ENCODE results near the gene PLCL1.

DNA sequence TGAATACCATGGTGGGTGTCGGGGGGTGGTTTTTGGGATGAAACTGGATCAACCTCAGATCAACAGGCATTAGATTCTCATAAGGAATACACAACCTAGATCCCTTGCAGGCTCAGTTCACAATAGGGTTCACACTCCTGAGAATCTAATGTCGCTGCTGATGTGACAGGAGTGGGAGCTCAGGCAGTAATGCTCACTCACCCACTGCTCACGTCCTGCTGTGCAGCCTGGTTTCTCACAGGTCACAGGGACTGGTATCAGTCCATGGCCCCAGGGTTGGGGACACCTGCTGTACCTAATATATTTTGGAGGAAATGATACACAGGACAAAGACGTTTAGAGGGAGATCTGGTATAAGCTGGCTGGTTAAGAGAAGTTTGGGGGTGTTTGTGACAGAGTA is 338.8 kb downstream of the PLCL1 start:
- TF ChIP-seq CTCF (IDR thresholded peaks at IDR 0.05) (no peak), ELF4 (CRISPR knock-in tag; IDR thresholded peaks at IDR 0.05; ENCODE audit: low read depth) (no peak), CREB1 (CRISPR knock-in tag; IDR thresholded peaks at IDR 0.05) (no peak), ZNF219 (CRISPR knock-in tag; IDR thresholded peaks at IDR 0.05; ENCODE audit: borderline replicate concordance) (no peak), FOXP4 (CRISPR knock-in tag; IDR thresholded peaks at IDR 0.05) (no peak), E2F5 (CRISPR knock-in tag; IDR thresholded peaks at IDR 0.05) (no peak)
- TF ChIP-seq, protein P1, sequence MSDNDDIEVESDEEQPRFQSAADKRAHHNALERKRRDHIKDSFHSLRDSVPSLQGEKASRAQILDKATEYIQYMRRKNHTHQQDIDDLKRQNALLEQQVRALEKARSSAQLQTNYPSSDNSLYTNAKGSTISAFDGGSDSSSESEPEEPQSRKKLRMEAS (CRISPR knock-in tag; IDR thresholded peaks at IDR 0.05), result no peak

Data from WTC11 (cell line).